Nucleus accumbens (tissue), 56 donors: ENCODE measurements around the gene TMEM63C.

Experiments used
- DNase-seq, 56 donors: peaks; one replicate each; lab custom pipeline; 2025; lab: John Stamatoyannopoulos, UW

The TMEM63C gene

GRCh38 chr14:77181603-77182437 lies at the start of gene TMEM63C:
TSS of gene TMEM63C (plus strand) at chr14:77181798. CDS start at chr14:77218814, 37,016 bp downstream.
- peak in 45 of 56 donors; percentile 19 to 89 (median 55) for DNase-seq

- DNase-seq: no peak
These were observed 49.6 kb upstream of the TMEM63C start for GRCh38 chr14:77131871-77132486.

GRCh38 chr14:77133720-77134338 lies 47.8 kb upstream of the TMEM63C start:
- DNase-seq: peak in 7 of 56 donors; percentile 19 to 25 (median 21)

GRCh38 chr14:77139022-77139421 lies 42.6 kb upstream of the TMEM63C start:
- DNase-seq: no peak

GRCh38 chr14:77139540-77140358 lies 41.8 kb upstream of the TMEM63C start:
- DNase-seq: peak in 32 of 56 donors; percentile 8 to 72 (median 32)

GRCh38 chr14:77140359-77141213 lies 41.0 kb upstream of the TMEM63C start:
- peak in 3 of 56 donors; percentile 21 to 40 (median 25) for DNase-seq

GRCh38 chr14:77141214-77142004 lies 40.2 kb upstream of the TMEM63C start, which contains the start of gene ZDHHC22:
TSS of gene ZDHHC22 (minus strand) at chr14:77141791. CDS start at chr14:77139738, 2,053 bp downstream.
- peak in 47 of 56 donors; percentile 16 to 77 (median 53) for DNase-seq

- DNase-seq: no peak
These were observed 39.4 kb upstream of the TMEM63C start for GRCh38 chr14:77142005-77142800.

- peak in 13 of 56 donors; percentile 5 to 45 (median 19) for DNase-seq
These were observed 38.5 kb upstream of the TMEM63C start for GRCh38 chr14:77143071-77143470.

GRCh38 chr14:77144412-77145115 lies 37.0 kb upstream of the TMEM63C start:
- DNase-seq: no peak

GRCh38 chr14:77145975-77146740 lies 35.4 kb upstream of the TMEM63C start:
- no peak for DNase-seq

- DNase-seq: no peak
These were observed 32.9 kb upstream of the TMEM63C start for GRCh38 chr14:77148510-77149231.

- DNase-seq: peak in 12 of 56 donors; percentile 4 to 56 (median 14)
These were observed 30.4 kb upstream of the TMEM63C start for GRCh38 chr14:77151245-77151644.

- peak in 1 of 56 donors; percentile 5 for DNase-seq
These were observed 29.5 kb upstream of the TMEM63C start for GRCh38 chr14:77151918-77152588.

GRCh38 chr14:77153802-77154201 lies 27.8 kb upstream of the TMEM63C start:
- DNase-seq: no peak
